Breast epithelium (tissue), 3 donors: ENCODE results near the gene SEPTIN1.

Source experiments
- CTCF ChIP-seq, 3 donors: fragments of 450-650 bp; IDR thresholded peaks; one replicate each; pipeline ENCODE4 v1.5.1; 2016 to 2017; ENCODE audit warnings: antibody characterized with exemption in 3 of 3, mild to moderate bottlenecking in 3 of 3, moderate library complexity in 3 of 3
- POLR2A ChIP-seq: fragments of 450-650 bp; IDR thresholded peaks from one replicate; pipeline ENCODE4 v1.6.1; 2016; ENCODE audit warnings: antibody characterized with exemption, mild to moderate bottlenecking, moderate library complexity

GRCh38 chr16:30355954-30356308 is 26.4 kb downstream of the SEPTIN1 start:
- no peak for TF ChIP-seq POLR2A
- no peak for TF ChIP-seq CTCF (IDR thresholded peaks at IDR 0.05)
